ENCODE measurements around the gene ASIC4.

ASIC4 gene

GRCh38 chr2:219482674-219483405, 31.4 kb upstream of the ASIC4 start:
- DNase-seq: no peak

GRCh38 chr2:219483451-219484342, 30.6 kb upstream of the ASIC4 start:
- DNase-seq: no peak

GRCh38 chr2:219484343-219485200, 29.7 kb upstream of the ASIC4 start:
- no peak for DNase-seq

GRCh38 chr2:219485201-219485580, 29.1 kb upstream of the ASIC4 start:
- DNase-seq: no peak

GRCh38 chr2:219486380-219486959, 27.8 kb upstream of the ASIC4 start:
- no peak for DNase-seq

DNA sequence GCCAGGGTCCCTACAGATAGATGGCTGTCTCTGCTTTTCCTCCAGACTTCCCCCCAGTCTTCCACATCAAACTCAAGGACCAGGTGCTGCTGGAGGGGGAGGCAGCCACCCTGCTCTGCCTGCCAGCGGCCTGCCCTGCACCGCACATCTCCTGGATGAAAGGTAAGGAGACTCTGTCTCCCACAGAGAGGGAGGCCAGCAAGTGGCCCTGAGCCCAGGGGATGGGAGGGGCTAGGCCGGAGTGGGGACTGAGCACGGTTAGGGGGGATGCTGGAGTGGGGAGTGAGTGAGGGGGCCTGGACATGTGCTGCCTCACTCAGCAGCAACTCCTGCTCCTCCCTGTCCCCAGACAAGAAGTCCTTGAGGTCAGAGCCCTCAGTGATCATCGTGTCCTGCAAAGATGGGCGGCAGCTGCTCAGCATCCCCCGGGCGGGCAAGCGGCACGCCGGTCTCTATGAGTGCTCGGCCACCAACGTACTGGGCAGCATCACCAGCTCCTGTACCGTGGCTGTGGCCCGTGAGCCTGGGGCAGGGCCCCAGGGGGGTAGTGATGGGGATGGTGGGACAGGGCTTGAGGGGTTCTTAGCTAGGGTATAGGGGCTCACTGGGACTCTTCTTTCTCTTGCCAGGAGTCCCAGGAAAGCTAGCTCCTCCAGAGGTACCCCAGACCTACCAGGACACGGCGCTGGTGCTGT, 26.0 kb upstream of the ASIC4 start:
- no peak for DNase-seq

DNA sequence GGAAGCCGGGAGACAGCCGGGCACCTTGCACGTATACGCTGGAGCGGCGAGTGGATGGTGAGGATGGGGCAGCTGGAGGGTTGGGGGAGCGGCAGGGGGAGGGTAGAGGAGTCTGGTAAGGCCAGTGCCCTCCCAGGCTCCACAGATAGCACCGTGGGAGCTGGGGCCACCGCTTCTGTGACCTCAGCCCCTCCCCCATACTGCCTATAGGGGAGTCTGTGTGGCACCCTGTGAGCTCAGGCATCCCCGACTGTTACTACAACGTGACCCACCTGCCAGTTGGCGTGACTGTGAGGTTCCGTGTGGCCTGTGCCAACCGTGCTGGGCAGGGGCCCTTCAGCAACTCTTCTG, 25.5 kb upstream of the ASIC4 start:
- DNase-seq: no peak

GRCh38 chr2:219489315-219489714, 25.0 kb upstream of the ASIC4 start:
- DNase-seq: no peak

DNA sequence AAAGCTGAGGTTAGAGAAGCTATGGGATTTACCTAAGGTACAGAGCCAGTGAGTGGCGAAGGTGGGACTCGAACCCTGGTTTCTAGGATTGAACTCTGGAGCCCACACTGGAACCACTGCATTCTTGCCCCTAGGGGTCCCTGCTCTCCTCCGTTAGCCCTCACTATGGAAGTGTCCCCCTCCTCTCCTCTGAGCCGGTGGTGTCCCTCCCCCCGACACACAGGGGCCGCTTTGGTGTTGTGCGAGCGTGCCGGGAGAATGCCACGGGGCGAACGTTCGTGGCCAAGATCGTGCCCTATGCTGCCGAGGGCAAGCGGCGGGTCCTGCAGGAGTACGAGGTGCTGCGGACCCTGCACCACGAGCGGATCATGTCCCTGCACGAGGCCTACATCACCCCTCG, 24.1 kb upstream of the ASIC4 start:
- DNase-seq: no peak

- DNase-seq: no peak
These were observed 23.6 kb upstream of the ASIC4 start for GRCh38 chr2:219490600-219491130.

- no peak for DNase-seq
These were observed 22.9 kb upstream of the ASIC4 start for GRCh38 chr2:219491278-219491963.

DNA sequence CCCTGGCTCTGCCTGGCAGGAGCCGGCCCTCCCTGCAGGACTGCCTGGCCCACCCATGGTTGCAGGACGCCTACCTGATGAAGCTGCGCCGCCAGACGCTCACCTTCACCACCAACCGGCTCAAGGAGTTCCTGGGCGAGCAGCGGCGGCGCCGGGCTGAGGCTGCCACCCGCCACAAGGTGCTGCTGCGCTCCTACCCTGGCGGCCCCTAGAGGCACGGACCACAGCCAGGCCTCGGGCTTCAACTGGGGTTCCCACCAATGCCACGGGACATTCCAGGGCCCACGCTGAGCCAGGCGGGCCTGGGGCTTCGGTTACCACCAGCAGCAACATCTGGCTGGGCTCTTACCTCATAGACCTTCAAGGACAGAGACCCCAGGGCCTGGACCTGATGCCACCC, 21.7 kb upstream of the ASIC4 start:
- DNase-seq: no peak

- DNase-seq: no peak
These were observed 21.2 kb upstream of the ASIC4 start for GRCh38 chr2:219493086-219493485.

GRCh38 chr2:219494952-219495530, 19.2 kb upstream of the ASIC4 start:
- DNase-seq: no peak

DNA sequence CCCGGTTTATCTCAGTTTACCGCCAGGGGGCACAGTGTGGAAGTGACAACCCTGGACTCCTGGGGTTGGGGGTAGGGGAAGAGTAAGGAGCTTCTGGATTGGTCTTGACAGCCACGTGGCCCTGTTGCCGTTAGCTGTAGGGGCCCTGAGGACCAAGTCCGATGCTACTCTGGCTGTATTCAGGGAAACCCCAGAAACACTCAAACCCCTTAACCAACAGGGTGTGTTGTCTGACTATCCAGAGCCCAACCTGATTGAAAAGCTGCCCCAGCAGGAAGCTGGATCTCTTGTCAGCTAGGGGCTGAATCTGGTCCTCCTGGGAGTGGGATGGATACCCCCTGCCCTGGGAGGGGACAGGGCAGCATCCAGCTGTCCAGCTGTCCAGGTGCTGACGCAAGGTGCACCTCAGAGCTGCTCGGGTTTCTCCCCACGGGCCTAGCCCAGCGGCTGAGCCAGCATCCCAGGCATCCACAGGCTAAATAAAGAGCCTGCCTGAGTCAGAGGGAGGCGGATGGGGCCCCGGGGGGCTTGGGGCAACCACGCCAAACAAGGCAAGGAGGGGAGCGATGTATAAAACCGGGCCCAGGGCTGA, 18.7 kb upstream of the ASIC4 start:
- DNase-seq: peak; percentile 49

DNA sequence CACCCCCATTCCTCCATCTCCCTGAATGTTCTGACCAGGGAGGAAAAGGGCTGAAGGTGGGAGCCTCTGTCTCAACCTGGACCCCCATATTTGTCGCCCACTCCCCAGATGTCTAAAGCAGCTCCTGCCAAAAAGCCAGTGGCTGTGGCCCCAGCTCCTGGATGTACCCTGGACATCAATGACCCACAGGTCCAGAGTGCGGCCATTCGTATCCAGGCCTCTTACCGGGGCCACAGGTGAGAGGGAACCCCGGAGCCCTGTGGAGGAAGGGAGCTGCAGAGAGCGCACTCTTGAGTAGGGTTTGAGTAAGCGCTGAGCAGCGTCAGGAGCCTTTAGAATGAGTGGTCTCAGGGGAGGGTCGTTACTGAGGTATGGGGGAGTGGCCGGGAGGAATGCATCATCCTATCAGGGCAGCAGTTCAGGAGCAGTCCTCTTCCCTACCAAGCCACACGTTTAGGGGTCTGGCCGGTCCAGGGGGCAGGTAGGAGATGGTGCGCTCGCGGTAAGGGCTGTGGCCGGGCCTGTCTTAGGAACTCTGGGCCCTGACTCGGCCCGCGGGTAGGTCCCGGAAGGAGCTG, 17.9 kb upstream of the ASIC4 start:
- no peak for DNase-seq

DNA sequence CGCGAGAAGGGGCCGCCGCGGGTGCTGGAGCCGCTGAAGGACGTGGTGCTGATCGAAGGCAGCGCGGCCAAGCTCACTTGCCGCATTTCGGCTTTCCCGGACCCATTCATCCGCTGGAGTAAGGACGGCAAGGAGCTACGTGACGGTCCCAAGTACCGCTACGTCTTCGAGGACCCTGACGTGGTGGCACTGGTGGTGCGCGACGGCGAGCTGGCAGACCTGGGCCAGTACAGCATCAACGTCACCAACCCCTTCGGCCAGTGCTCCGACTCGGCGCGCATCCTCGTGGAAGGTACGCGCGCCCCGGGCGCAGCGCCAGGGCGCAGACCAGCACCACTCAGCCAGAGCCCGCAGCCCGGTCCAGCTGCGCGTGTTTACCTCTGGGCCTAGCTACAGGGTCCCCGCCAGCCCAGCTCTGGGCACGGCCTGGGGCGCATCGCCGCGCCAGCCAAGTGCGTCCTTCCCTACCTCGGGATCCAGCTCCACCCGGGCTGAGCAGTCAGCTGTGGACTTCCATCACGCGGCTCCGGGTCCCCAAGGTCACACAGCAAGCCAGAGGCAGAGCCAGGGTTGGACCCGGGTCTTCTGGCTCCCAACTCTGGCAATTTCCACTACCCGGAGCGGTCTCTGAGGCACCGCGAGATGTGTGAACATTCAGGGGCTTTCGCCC, 17.3 kb upstream of the ASIC4 start:
- no peak for DNase-seq

DNA sequence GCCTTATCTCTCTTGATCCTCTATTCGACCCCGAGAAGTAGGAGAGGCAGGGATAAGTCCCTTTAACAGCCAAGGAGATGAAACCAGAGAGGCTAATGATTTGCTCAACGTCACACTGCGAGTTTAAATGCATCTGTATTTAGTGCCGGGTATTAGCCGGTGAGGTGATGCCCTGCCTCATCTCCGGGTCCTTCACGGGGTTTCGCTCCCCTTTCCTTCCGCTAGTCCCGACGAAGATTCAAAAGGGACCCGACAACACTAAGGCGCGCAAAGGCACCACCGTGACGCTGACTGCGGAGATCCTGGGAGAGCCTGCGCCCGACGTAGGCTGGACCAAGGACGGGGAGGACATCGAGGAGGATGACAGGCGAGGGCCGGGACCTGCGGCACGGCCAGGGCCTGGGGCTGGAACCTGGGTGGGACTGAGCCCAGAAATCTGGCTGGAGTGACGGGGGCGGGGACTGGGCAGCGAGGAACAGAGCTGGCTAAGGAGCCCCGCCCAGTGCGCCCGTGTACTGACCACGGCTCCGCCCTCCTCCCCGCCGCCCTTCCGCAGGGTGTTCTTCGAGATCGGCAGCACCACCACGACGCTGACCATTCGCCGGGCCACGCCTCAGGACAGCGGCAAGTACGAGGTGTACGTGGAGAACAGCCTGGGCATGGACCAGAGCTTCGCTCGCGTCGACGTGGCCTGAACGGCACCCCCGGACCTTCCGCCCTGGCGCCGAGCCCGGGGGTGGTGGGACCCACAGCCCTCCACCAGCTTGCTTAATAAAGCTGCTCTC, 16.6 kb upstream of the ASIC4 start:
- DNase-seq: no peak
